Astrocyte (in vitro differentiated cells and primary cell): ENCODE measurements around the gene UBLCP1. TPM values are rescaled to one million over a fixed set of nuclear protein-coding genes. Genes with fewer than 3 reads are reported as not detected.
A peak's percentile ranks its signal among the peaks of the same experiment; 100 is the strongest.

Experiments
- DNase-seq: peaks from one replicate; pipeline ENCODE4 v3.0.0-alpha.2; 2010; ENCODE audit warnings: low read depth
- FAIRE-seq: peaks from 2 replicates; lab custom pipeline; 2011; peaks lifted over from hg19 to GRCh38; lab: Jason Lieb, UNC
- H2AFZ ChIP-seq: 2 replicates; pipeline ENCODE4 v1.6.0; 2012; ENCODE audit warnings: low read depth, low read length, inconsistent platforms
- H3K27ac ChIP-seq: 2 replicates; pipeline ENCODE4 v1.5.1; 2011; ENCODE audit warnings: low read depth, low read length, inconsistent platforms
- H3K27me3 ChIP-seq: 2 replicates; pipeline ENCODE4 v1.6.0; 2011; ENCODE audit warnings: low read length, inconsistent platforms; ENCODE audit not compliant: insufficient read depth
- H3K36me3 ChIP-seq: 2 replicates; pipeline ENCODE4 v1.5.1; 2011; ENCODE audit warnings: low read length, inconsistent platforms; ENCODE audit not compliant: insufficient read depth
- H3K4me1 ChIP-seq: 2 replicates; pipeline ENCODE4 v1.5.1; 2011; ENCODE audit warnings: low read length, inconsistent platforms; ENCODE audit not compliant: insufficient read depth
- H3K4me2 ChIP-seq: 2 replicates; pipeline ENCODE4 v1.6.0; 2012; ENCODE audit warnings: low read length, inconsistent platforms
- H3K4me3 ChIP-seq: 2 replicates; pipeline ENCODE4 v1.5.1; 2011; ENCODE audit warnings: low read depth, mild to moderate bottlenecking, low read length, inconsistent platforms; ENCODE audit not compliant: insufficient read depth
- H3K79me2 ChIP-seq: 2 replicates; pipeline ENCODE4 v1.6.0; 2012; ENCODE audit warnings: mild to moderate bottlenecking, low read length, inconsistent platforms; ENCODE audit not compliant: insufficient read depth
- H3K9ac ChIP-seq: 2 replicates; pipeline ENCODE4 v1.6.0; 2012; ENCODE audit warnings: mild to moderate bottlenecking, low read length, inconsistent platforms
- H3K9me3 ChIP-seq: 2 replicates; pipeline ENCODE4 v1.5.1; 2012; ENCODE audit warnings: low read depth, mild to moderate bottlenecking, low read length, inconsistent platforms; ENCODE audit not compliant: insufficient read depth
- H4K20me1 ChIP-seq: 2 replicates; pipeline ENCODE4 v1.6.0; 2012; ENCODE audit warnings: low read length, inconsistent platforms; ENCODE audit not compliant: insufficient read depth
- H3K27ac Mint-ChIP-seq: one replicate; pipeline ENCODE4 v1.8.0; 2021; ENCODE audit warnings: mild to moderate bottlenecking, mixed read lengths; ENCODE audit not compliant: unreplicated experiment
- H3K27me3 Mint-ChIP-seq: one replicate; pipeline ENCODE4 v1.8.0; 2021; ENCODE audit warnings: low read depth, mixed read lengths; ENCODE audit not compliant: unreplicated experiment
- H3K36me3 Mint-ChIP-seq: one replicate; pipeline ENCODE4 v1.8.0; 2021; ENCODE audit warnings: low read depth, mixed read lengths; ENCODE audit not compliant: unreplicated experiment
- H3K4me1 Mint-ChIP-seq: one replicate; pipeline ENCODE4 v1.8.0; 2021; ENCODE audit warnings: low read depth, mixed read lengths; ENCODE audit not compliant: unreplicated experiment
- H3K4me3 Mint-ChIP-seq: one replicate; pipeline ENCODE4 v1.8.0; 2021; ENCODE audit warnings: mild to moderate bottlenecking, moderate library complexity, mixed read lengths; ENCODE audit not compliant: unreplicated experiment
- H3K9me3 Mint-ChIP-seq: one replicate; pipeline ENCODE4 v1.8.0; 2021; ENCODE audit warnings: mild to moderate bottlenecking, mixed read lengths; ENCODE audit not compliant: unreplicated experiment
- EZH2 ChIP-seq: IDR thresholded peaks from 2 replicates; pipeline ENCODE4 v1.6.1; 2012; ENCODE audit warnings: mild to moderate bottlenecking, low read length, inconsistent platforms; ENCODE audit not compliant: insufficient read depth
- total RNA-seq: library from RNA; stranded (reverse); gene quantifications from 2 replicates; pipeline ENCODE4 v1.2.1, GENCODE V29; 2021
- TF ChIP-seq, protein P1 (sequence below): IDR thresholded peaks from 2 replicates; pipeline ENCODE4 v1.5.1; 2011; ENCODE audit warnings: low read depth, mild to moderate bottlenecking, inconsistent platforms, low read length, moderate library complexity; ENCODE audit not compliant: insufficient read depth

UBLCP1 gene
- total RNA-seq, 1 donor from 2014 or later = 31.3 TPM

DNA sequence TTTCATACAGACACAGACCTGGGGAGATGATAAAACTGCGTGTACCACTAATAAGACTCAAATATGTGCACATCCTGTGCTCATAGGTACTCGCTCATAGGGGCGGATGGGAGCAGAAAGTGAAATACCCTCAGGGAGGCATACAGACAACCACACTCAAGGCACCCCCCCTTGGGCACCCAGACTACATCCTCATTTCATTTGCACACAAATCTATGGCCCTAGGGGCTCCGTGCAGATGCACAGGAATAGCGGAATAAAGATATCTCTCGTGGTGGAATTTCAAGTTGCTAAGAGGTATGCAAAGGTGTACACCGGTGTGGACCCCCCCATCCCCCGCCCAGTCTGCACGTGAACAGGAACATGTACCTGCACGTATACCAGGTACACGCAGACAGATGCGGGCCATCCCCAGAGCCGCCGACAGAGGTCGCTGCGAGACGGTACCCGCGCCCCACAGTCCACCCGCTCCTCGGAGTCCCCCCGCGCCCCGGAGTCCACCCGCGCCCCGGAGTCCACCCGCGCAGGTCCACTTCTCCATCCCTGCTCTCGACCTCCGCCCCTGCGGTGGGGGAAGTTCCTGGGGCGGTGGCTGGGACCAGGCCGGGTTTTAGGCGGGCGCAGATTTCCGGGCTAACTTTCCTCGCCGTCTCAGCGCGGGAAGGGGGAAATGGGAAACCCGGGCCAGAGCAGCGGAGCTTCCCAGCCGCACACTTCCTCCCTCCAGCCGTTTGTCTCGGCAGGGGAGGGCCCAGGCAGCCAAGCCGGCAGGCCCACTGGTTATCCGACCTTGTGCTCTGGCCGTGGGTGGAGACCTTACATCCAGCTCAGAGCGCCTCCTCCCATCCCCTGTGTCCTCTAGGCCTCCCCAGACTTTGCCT lies 68.2 kb downstream of the UBLCP1 start:
- peak overlapping the region; percentile 82 for H3K4me2 ChIP-seq
- no peaks in the 10 kb centered on the region for H3K36me3 ChIP-seq
- peak overlapping the region; percentile 86 for H2AFZ ChIP-seq
- no peaks in the 10 kb centered on the region for H3K9me3 Mint-ChIP-seq
- TF ChIP-seq, protein P1, sequence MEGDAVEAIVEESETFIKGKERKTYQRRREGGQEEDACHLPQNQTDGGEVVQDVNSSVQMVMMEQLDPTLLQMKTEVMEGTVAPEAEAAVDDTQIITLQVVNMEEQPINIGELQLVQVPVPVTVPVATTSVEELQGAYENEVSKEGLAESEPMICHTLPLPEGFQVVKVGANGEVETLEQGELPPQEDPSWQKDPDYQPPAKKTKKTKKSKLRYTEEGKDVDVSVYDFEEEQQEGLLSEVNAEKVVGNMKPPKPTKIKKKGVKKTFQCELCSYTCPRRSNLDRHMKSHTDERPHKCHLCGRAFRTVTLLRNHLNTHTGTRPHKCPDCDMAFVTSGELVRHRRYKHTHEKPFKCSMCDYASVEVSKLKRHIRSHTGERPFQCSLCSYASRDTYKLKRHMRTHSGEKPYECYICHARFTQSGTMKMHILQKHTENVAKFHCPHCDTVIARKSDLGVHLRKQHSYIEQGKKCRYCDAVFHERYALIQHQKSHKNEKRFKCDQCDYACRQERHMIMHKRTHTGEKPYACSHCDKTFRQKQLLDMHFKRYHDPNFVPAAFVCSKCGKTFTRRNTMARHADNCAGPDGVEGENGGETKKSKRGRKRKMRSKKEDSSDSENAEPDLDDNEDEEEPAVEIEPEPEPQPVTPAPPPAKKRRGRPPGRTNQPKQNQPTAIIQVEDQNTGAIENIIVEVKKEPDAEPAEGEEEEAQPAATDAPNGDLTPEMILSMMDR = peak; percentile 34
- no peak for TF ChIP-seq EZH2
- H3K4me1 Mint-ChIP-seq = no peaks in the 10 kb centered on the region
- no peaks in the 10 kb centered on the region for H3K9me3 ChIP-seq
- peak overlapping the region; percentile 41 for H3K4me3 ChIP-seq
- H3K4me3 Mint-ChIP-seq = peak overlapping the region; percentile 77
- peak overlapping the region; percentile 67 for H3K9ac ChIP-seq
- H3K27ac Mint-ChIP-seq = no peak overlapping the region
- H4K20me1 ChIP-seq = no peaks in the 10 kb centered on the region
- no peak for DNase-seq
- no peaks in the 10 kb centered on the region for H3K36me3 Mint-ChIP-seq
- no peaks in the 10 kb centered on the region for H3K27me3 ChIP-seq
- peaks cover 6% of the 10 kb centered on the region for H3K4me1 ChIP-seq
- FAIRE-seq = no peak
- H3K27ac ChIP-seq = no peak overlapping the region
- H3K27me3 Mint-ChIP-seq = peaks cover 32% of the 10 kb centered on the region
- H3K79me2 ChIP-seq = no peaks in the 10 kb centered on the region

DNA sequence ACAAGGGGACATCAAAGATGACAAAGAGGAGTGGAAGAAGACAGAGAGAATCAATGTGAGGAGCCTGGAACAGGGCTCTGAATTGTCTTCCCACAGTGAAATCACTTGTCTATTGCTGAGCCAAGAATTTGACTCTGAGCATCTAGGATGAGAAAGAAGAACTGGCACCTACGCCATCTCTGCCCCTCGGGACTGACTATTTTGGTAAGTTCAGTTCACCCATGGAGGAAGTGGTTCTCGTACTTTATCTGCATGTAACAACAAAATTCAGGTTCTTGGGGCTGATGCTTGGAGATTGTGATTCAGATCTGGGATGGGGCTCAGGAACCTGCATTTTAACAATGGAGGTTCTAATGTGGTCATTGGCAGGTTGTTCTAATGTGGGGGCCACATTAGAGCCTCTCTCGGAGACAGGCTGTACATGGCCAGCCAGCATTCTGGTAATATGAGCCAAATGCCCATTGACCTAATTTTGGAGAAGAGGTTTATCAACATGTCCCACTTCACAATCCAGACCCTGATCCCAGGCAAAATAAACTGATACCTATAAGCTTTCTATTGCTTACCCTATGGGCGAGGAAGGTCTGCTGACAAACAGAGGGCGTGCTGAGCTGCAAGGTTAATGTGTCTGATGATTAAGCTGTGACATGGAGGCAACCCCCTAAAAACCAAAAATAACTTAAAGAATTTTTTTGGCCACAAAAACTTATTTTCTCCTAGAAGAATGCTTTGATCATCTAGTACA lies 69.9 kb downstream of the UBLCP1 start:
- Histone ChIP-seq H3K36me3 (no peaks in the 10 kb centered on the region), H3K4me1 (peaks cover 11% of the 10 kb centered on the region), H4K20me1 (no peaks in the 10 kb centered on the region), H3K4me2 (peak overlapping the region; percentile 28), H3K79me2 (no peaks in the 10 kb centered on the region), H2AFZ (no peak overlapping the region), H3K4me3 (no peak overlapping the region), H3K9ac (no peak overlapping the region), H3K27ac (no peak overlapping the region), H3K27me3 (no peaks in the 10 kb centered on the region), H3K9me3 (no peaks in the 10 kb centered on the region)
- Mint-ChIP-seq H3K4me3 (no peak overlapping the region), H3K27me3 (peaks cover 23% of the 10 kb centered on the region), H3K27ac (no peak overlapping the region), H3K9me3 (no peaks in the 10 kb centered on the region), H3K4me1 (peaks cover 10% of the 10 kb centered on the region), H3K36me3 (no peaks in the 10 kb centered on the region)
- TF ChIP-seq EZH2 = no peak
- no peak for FAIRE-seq
- DNase-seq = no peak

DNA sequence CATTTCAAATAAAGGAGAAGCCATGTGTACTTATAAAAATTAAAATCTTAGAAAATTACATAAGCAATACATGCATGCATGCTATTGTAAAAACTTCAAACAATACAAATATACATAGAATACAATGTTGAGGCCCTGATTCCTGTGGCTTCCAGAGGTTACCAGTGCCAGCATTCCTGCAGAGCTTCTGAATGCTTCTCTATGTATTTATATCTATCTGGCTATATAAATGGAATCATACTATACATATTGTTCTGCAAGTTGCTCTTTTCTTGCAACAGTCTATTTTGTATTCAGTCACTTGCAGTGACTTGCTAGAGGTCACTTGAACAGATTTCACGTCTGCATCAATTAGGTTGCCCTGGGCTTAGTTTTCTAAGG lies 70.4 kb downstream of the UBLCP1 start:
- Mint-ChIP-seq H3K27me3 (peaks cover 21% of the 10 kb centered on the region), H3K27ac (no peak overlapping the region), H3K9me3 (no peaks in the 10 kb centered on the region), H3K36me3 (no peaks in the 10 kb centered on the region), H3K4me3 (no peak overlapping the region), H3K4me1 (peaks cover 15% of the 10 kb centered on the region)
- no peaks in the 10 kb centered on the region for H3K27me3 ChIP-seq
- no peak overlapping the region for H3K4me3 ChIP-seq
- no peak overlapping the region for H2AFZ ChIP-seq
- H3K9me3 ChIP-seq = no peaks in the 10 kb centered on the region
- TF ChIP-seq EZH2 = no peak
- TF ChIP-seq, protein P1 = no peak
- no peak for DNase-seq
- FAIRE-seq = no peak
- H3K9ac ChIP-seq = no peak overlapping the region
- no peaks in the 10 kb centered on the region for H3K36me3 ChIP-seq
- H3K79me2 ChIP-seq = no peaks in the 10 kb centered on the region
- H3K27ac ChIP-seq = no peak overlapping the region
- H3K4me1 ChIP-seq = peaks cover 11% of the 10 kb centered on the region
- no peak overlapping the region for H3K4me2 ChIP-seq
- H4K20me1 ChIP-seq = no peaks in the 10 kb centered on the region
